ENCODE data around the gene EFHC1.

The EFHC1 gene

GRCh38 chr6:52411911-52412310, 8.2 kb upstream of the EFHC1 start:
- H3K27me3 Mint-ChIP-seq (ENCODE audit: low read depth), result no peaks in the 10 kb centered on the region
- H3K36me3 Mint-ChIP-seq (ENCODE audit: low read depth), result no peaks in the 10 kb centered on the region
- H3K4me1 Mint-ChIP-seq, result peaks cover 6% of the 10 kb centered on the region
- H3K9me3 Mint-ChIP-seq, result no peaks in the 10 kb centered on the region
- H3K27ac Mint-ChIP-seq, result no peak overlapping the region
- TF ChIP-seq, protein P1, sequence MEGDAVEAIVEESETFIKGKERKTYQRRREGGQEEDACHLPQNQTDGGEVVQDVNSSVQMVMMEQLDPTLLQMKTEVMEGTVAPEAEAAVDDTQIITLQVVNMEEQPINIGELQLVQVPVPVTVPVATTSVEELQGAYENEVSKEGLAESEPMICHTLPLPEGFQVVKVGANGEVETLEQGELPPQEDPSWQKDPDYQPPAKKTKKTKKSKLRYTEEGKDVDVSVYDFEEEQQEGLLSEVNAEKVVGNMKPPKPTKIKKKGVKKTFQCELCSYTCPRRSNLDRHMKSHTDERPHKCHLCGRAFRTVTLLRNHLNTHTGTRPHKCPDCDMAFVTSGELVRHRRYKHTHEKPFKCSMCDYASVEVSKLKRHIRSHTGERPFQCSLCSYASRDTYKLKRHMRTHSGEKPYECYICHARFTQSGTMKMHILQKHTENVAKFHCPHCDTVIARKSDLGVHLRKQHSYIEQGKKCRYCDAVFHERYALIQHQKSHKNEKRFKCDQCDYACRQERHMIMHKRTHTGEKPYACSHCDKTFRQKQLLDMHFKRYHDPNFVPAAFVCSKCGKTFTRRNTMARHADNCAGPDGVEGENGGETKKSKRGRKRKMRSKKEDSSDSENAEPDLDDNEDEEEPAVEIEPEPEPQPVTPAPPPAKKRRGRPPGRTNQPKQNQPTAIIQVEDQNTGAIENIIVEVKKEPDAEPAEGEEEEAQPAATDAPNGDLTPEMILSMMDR (IDR thresholded peaks at IDR 0.05; ENCODE audit: unreplicated experiment in 3 of 3), result no peak
- no peak overlapping the region for H3K4me3 Mint-ChIP-seq

DNA sequence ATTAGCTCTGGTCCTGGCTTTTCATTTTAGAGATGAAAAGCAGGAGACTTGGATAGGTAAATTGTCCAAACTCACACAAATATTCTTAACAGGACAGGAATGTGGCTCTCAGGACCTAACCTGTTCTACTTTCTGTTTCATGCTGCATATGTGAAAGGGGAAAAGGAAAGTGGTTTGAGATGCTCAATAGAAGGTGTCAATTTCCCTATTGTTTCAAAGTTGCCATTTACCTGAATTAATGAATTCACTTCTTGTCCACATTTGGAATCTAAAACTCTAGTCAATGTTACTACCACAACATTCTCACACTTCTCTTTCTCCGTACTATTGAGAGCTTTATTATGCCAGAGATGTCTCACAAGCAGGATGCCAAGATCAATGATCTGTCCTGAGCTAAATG, 4.8 kb upstream of the EFHC1 start:
- no peaks in the 10 kb centered on the region for H3K36me3 Mint-ChIP-seq (ENCODE audit: low read depth)
- H3K27ac Mint-ChIP-seq, result no peak overlapping the region
- no peaks in the 10 kb centered on the region for H3K9me3 Mint-ChIP-seq
- no peaks in the 10 kb centered on the region for H3K27me3 Mint-ChIP-seq (ENCODE audit: low read depth)
- TF ChIP-seq, protein P1 (IDR thresholded peaks at IDR 0.05; ENCODE audit: unreplicated experiment in 3 of 3), result no peak
- no peak overlapping the region for H3K4me3 Mint-ChIP-seq
- H3K4me1 Mint-ChIP-seq, result peaks cover 19% of the 10 kb centered on the region

- H3K9me3 Mint-ChIP-seq, result no peaks in the 10 kb centered on the region
- peaks cover 19% of the 10 kb centered on the region for H3K4me1 Mint-ChIP-seq
- no peaks in the 10 kb centered on the region for H3K27me3 Mint-ChIP-seq (ENCODE audit: low read depth)
- peak overlapping the region in 2 of 3 experiments; percentile 13 to 30 for H3K27ac Mint-ChIP-seq
- H3K4me3 Mint-ChIP-seq, result peak overlapping the region in 2 of 3 experiments; percentile 24 to 39
- TF ChIP-seq, protein P1 (IDR thresholded peaks at IDR 0.05; ENCODE audit: unreplicated experiment in 3 of 3), result no peak
- no peaks in the 10 kb centered on the region for H3K36me3 Mint-ChIP-seq (ENCODE audit: low read depth)
These were observed 4.1 kb upstream of the EFHC1 start for GRCh38 chr6:52415917-52416628.

- TF ChIP-seq, protein P1 (IDR thresholded peaks at IDR 0.05; ENCODE audit: unreplicated experiment in 3 of 3), result peak; percentile 73 to 84 (median 82)
These were observed 3.5 kb upstream of the EFHC1 start for GRCh38 chr6:52416629-52417151.

DNA sequence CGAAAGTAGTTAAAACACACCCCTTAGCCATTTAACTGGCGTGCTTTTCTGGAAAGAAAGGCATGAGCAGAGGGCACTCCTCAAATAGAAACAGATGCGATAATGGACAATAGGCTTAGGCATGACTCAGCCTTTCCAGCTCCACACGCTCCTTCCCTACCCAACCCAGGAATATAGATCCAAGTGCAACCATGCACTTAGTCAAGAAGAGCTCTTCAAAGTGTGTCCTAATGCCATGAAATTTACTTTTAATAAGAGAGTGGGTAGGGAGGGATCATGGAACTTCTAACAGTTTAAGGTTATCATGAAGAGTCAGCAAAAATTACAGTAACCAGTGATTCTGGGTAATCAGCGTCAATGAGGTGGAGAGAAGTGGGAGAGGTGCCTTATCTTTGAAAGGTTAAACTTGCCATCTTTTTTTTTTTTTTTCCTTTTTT, 2.4 kb upstream of the EFHC1 start:
- Mint-ChIP-seq H3K9me3 (no peaks in the 10 kb centered on the region), H3K36me3 (ENCODE audit: low read depth) (no peaks in the 10 kb centered on the region), H3K4me3 (peak overlapping the region; percentile 26 to 66 (median 66)), H3K27me3 (ENCODE audit: low read depth) (no peaks in the 10 kb centered on the region), H3K27ac (peak overlapping the region; percentile 5 to 72 (median 36)), H3K4me1 (peaks cover 19% of the 10 kb centered on the region)
- TF ChIP-seq, protein P1 (IDR thresholded peaks at IDR 0.05; ENCODE audit: unreplicated experiment in 3 of 3), result no peak

More at GRCh38 chr6:52416629-52417151, 3.5 kb upstream of the EFHC1 start:
- Mint-ChIP-seq H3K4me3 (peak overlapping the region in 2 of 3 experiments; percentile 24 to 39), H3K9me3 (no peaks in the 10 kb centered on the region), H3K36me3 (ENCODE audit: low read depth) (no peaks in the 10 kb centered on the region), H3K27ac (peak overlapping the region in 2 of 3 experiments; percentile 13 to 30), H3K27me3 (ENCODE audit: low read depth) (no peaks in the 10 kb centered on the region), H3K4me1 (peaks cover 19% of the 10 kb centered on the region)
